ENCODE results near the gene SEPTIN8. TPM values are rescaled to one million over a fixed set of nuclear protein-coding genes. Genes with fewer than 3 reads are reported as not detected.

Gene SEPTIN8
- total and polyA plus RNA-seq, 10 of the 15 experiments (the other 5 are each of a cell fraction or from before 2014, with no cell fraction given) = 6.1 to 96.1 (median 29.4) TPM

DNA sequence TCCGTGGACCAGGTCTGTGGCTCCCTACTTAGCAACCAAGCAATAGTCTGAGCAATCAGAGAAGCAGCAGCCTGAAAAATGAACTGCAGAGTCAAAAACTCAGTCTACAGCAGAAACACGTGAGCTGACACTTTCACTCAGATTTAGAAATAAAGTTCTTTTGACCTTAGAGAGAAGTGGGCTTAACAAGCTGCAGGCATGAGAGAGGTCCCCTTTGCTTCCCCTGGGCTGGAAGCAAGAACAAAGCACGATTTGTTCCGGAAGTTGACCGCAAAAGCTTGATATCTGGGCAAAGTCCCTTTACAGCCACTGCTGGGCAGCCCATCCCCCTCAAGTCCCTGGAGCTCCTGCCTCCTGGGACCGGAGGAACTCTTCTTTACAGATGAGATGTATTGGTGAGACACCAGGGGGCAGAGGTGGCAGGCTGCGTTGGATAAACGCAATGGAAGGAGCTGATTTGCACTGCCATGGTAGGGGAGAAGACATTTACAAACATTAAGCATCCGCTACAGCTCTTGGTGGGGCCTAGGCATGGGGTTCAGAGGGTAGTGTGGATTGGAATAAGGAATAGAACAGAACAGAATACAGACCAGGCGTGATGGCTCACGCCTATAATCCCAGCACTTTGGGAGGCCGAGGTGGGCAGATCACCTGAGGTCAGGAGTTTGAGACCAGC, 30.3 kb upstream of the SEPTIN8 start (continued):
- TF ChIP-seq, protein P1, sequence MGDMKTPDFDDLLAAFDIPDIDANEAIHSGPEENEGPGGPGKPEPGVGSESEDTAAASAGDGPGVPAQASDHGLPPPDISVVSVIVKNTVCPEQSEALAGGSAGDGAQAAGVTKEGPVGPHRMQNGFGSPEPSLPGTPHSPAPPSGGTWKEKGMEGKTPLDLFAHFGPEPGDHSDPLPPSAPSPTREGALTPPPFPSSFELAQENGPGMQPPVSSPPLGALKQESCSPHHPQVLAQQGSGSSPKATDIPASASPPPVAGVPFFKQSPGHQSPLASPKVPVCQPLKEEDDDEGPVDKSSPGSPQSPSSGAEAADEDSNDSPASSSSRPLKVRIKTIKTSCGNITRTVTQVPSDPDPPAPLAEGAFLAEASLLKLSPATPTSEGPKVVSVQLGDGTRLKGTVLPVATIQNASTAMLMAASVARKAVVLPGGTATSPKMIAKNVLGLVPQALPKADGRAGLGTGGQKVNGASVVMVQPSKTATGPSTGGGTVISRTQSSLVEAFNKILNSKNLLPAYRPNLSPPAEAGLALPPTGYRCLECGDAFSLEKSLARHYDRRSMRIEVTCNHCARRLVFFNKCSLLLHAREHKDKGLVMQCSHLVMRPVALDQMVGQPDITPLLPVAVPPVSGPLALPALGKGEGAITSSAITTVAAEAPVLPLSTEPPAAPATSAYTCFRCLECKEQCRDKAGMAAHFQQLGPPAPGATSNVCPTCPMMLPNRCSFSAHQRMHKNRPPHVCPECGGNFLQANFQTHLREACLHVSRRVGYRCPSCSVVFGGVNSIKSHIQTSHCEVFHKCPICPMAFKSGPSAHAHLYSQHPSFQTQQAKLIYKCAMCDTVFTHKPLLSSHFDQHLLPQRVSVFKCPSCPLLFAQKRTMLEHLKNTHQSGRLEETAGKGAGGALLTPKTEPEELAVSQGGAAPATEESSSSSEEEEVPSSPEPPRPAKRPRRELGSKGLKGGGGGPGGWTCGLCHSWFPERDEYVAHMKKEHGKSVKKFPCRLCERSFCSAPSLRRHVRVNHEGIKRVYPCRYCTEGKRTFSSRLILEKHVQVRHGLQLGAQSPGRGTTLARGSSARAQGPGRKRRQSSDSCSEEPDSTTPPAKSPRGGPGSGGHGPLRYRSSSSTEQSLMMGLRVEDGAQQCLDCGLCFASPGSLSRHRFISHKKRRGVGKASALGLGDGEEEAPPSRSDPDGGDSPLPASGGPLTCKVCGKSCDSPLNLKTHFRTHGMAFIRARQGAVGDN (IDR thresholded peaks at IDR 0.05) = no peak
- TF ChIP-seq CBX3 (IDR thresholded peaks at IDR 0.05; ENCODE audit: borderline replicate concordance, low read depth) (no peak), BACH1 (IDR thresholded peaks at IDR 0.05; ENCODE audit: borderline replicate concordance) (no peak), RAD51 (IDR thresholded peaks at IDR 0.05) (0 out of 2 replicates have a peak, but pooled peaks have one; percentile 29), POLR2A (IDR thresholded peaks at IDR 0.05; ENCODE audit: low read depth, low read length) (no peak), ZZZ3 (IDR thresholded peaks at IDR 0.05; ENCODE audit: control insufficient read depth, insufficient read length, low read depth) (no peak)
- TF ChIP-seq, protein P2, sequence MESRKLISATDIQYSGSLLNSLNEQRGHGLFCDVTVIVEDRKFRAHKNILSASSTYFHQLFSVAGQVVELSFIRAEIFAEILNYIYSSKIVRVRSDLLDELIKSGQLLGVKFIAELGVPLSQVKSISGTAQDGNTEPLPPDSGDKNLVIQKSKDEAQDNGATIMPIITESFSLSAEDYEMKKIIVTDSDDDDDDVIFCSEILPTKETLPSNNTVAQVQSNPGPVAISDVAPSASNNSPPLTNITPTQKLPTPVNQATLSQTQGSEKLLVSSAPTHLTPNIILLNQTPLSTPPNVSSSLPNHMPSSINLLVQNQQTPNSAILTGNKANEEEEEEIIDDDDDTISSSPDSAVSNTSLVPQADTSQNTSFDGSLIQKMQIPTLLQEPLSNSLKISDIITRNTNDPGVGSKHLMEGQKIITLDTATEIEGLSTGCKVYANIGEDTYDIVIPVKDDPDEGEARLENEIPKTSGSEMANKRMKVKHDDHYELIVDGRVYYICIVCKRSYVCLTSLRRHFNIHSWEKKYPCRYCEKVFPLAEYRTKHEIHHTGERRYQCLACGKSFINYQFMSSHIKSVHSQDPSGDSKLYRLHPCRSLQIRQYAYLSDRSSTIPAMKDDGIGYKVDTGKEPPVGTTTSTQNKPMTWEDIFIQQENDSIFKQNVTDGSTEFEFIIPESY (IDR thresholded peaks at IDR 0.05) = no peak
- TF ChIP-seq, protein P3, sequence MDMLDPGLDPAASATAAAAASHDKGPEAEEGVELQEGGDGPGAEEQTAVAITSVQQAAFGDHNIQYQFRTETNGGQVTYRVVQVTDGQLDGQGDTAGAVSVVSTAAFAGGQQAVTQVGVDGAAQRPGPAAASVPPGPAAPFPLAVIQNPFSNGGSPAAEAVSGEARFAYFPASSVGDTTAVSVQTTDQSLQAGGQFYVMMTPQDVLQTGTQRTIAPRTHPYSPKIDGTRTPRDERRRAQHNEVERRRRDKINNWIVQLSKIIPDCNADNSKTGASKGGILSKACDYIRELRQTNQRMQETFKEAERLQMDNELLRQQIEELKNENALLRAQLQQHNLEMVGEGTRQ (IDR thresholded peaks at IDR 0.05; ENCODE audit: borderline replicate concordance, low read depth, low read length) = no peak
- TF ChIP-seq, protein P4, sequence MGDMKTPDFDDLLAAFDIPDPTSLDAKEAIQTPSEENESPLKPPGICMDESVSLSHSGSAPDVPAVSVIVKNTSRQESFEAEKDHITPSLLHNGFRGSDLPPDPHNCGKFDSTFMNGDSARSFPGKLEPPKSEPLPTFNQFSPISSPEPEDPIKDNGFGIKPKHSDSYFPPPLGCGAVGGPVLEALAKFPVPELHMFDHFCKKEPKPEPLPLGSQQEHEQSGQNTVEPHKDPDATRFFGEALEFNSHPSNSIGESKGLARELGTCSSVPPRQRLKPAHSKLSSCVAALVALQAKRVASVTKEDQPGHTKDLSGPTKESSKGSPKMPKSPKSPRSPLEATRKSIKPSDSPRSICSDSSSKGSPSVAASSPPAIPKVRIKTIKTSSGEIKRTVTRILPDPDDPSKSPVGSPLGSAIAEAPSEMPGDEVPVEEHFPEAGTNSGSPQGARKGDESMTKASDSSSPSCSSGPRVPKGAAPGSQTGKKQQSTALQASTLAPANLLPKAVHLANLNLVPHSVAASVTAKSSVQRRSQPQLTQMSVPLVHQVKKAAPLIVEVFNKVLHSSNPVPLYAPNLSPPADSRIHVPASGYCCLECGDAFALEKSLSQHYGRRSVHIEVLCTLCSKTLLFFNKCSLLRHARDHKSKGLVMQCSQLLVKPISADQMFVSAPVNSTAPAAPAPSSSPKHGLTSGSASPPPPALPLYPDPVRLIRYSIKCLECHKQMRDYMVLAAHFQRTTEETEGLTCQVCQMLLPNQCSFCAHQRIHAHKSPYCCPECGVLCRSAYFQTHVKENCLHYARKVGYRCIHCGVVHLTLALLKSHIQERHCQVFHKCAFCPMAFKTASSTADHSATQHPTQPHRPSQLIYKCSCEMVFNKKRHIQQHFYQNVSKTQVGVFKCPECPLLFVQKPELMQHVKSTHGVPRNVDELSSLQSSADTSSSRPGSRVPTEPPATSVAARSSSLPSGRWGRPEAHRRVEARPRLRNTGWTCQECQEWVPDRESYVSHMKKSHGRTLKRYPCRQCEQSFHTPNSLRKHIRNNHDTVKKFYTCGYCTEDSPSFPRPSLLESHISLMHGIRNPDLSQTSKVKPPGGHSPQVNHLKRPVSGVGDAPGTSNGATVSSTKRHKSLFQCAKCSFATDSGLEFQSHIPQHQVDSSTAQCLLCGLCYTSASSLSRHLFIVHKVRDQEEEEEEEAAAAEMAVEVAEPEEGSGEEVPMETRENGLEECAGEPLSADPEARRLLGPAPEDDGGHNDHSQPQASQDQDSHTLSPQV (IDR thresholded peaks at IDR 0.05) = no peak
- TF ChIP-seq, protein P5, sequence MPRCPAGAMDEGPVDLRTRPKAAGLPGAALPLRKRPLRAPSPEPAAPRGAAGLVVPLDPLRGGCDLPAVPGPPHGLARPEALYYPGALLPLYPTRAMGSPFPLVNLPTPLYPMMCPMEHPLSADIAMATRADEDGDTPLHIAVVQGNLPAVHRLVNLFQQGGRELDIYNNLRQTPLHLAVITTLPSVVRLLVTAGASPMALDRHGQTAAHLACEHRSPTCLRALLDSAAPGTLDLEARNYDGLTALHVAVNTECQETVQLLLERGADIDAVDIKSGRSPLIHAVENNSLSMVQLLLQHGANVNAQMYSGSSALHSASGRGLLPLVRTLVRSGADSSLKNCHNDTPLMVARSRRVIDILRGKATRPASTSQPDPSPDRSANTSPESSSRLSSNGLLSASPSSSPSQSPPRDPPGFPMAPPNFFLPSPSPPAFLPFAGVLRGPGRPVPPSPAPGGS (IDR thresholded peaks at IDR 0.05; ENCODE audit: borderline replicate concordance, insufficient read depth, low read depth, low read length, poor library complexity, severe bottlenecking) = no peak
- TF ChIP-seq, protein P6, sequence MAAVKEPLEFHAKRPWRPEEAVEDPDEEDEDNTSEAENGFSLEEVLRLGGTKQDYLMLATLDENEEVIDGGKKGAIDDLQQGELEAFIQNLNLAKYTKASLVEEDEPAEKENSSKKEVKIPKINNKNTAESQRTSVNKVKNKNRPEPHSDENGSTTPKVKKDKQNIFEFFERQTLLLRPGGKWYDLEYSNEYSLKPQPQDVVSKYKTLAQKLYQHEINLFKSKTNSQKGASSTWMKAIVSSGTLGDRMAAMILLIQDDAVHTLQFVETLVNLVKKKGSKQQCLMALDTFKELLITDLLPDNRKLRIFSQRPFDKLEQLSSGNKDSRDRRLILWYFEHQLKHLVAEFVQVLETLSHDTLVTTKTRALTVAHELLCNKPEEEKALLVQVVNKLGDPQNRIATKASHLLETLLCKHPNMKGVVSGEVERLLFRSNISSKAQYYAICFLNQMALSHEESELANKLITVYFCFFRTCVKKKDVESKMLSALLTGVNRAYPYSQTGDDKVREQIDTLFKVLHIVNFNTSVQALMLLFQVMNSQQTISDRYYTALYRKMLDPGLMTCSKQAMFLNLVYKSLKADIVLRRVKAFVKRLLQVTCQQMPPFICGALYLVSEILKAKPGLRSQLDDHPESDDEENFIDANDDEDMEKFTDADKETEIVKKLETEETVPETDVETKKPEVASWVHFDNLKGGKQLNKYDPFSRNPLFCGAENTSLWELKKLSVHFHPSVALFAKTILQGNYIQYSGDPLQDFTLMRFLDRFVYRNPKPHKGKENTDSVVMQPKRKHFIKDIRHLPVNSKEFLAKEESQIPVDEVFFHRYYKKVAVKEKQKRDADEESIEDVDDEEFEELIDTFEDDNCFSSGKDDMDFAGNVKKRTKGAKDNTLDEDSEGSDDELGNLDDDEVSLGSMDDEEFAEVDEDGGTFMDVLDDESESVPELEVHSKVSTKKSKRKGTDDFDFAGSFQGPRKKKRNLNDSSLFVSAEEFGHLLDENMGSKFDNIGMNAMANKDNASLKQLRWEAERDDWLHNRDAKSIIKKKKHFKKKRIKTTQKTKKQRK (IDR thresholded peaks at IDR 0.05; ENCODE audit: low read depth, low read length) = no peak

All from GM12878 (cell line).